ENCODE data around the gene RFTN1.

DNA sequence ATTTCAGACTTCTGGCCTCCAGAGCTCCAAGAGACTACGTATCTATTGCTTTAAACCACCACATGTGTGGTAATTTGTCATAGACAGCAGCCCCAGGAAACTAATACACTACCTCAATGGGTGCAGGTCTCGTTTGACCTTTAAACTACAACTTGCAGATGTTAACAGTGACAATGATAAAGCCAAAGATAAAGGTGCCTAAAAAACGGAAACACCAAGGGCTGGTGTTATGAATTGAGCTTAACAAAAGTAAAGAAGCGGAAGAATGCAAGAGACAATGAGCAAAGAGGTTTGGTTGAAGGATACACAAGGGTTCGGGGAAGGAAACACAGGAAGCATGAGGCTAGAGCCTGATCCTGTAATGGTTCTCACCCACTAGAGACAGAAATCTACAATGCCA lies 50.8 kb downstream of the RFTN1 start:
- TF ChIP-seq CTCF (IDR thresholded peaks at IDR 0.05) (no peak), POLR2A (IDR thresholded peaks at IDR 0.05) (no peak)

All from uterus (tissue), 2 donors.